Epithelial cell of esophagus (primary cell): ENCODE results near the gene IDH3A.

Experiments used
- DNase-seq: peaks from one replicate; pipeline ENCODE4 v3.0.0; 2010; ENCODE audit warnings: low read depth
- H3K4me3 ChIP-seq: 2 replicates; pipeline ENCODE4 v1.5.1; 2011; ENCODE audit warnings: mild to moderate bottlenecking, low read length, control low read depth
- CTCF ChIP-seq: IDR thresholded peaks from 2 replicates; pipeline ENCODE4 v1.5.1; 2011; ENCODE audit warnings: low read depth, mild to moderate bottlenecking, low read length, control low read depth, inconsistent platforms; ENCODE audit not compliant: insufficient read depth; ENCODE audit errors: missing control alignments

Gene IDH3A

DNA sequence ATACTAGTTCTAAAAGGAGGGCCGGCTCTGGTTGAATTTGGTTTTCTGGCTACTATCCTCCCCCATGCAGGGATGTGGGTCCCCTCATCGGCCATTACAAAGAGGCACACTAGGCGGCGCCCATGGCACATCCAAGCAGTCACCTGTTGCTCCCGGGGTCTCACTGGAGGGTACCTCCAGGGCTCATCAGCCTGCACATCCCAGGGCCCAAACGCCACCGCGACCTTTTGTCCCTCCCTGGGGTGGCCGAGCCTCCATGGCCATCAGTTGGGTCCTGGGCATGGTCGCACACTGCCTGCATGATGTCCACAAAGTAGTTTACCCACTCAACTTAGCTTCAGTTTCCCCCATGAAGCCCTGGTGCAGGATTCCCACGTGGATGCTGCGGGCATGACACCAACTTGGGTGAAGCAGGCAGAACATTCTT is 28.3 kb downstream of the IDH3A start:
- DNase-seq: peak; percentile 39
- TF ChIP-seq CTCF: peak; percentile 77
- no peak overlapping the region for H3K4me3 ChIP-seq

- TF ChIP-seq CTCF: no peak
Observed at GRCh38 chr15:78178064-78178463, 28.9 kb downstream of the IDH3A start.

DNA sequence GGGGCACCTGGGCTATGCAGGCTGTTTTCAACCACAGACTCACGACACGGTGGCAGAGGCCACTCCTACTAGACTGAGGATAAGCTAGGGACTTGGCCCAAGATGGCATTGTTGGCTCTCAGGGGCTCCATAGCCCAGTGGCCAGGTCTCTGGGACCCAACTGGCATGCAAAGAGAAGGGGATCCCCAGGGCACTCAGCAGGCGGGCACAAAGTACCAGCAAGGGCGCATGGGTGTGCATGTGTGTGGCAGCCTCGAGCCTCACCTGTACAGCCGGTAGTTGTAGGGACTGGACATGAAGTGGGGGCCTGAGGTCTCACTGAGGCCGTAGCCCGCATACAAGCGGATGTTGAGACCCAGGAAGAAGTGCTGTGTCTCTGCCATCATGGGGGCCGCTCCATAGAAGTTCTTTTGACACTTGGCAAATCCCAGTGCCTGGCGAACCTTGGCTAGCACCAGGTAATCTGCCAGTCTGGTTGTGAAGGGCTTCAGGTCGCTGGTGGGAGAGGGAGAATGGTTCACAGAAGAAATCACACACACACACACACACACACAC is 30.2 kb downstream of the IDH3A start:
- H3K4me3 ChIP-seq: no peak overlapping the region
- TF ChIP-seq CTCF: no peak
- no peak for DNase-seq

More at GRCh38 chr15:78178064-78178463, 28.9 kb downstream of the IDH3A start:
- H3K4me3 ChIP-seq: no peak overlapping the region
- DNase-seq: no peak

GRCh38 chr15:78179906-78180305 is 30.7 kb downstream of the IDH3A start:
- H3K4me3 ChIP-seq: no peak overlapping the region
- DNase-seq: no peak
- no peak for TF ChIP-seq CTCF

DNA sequence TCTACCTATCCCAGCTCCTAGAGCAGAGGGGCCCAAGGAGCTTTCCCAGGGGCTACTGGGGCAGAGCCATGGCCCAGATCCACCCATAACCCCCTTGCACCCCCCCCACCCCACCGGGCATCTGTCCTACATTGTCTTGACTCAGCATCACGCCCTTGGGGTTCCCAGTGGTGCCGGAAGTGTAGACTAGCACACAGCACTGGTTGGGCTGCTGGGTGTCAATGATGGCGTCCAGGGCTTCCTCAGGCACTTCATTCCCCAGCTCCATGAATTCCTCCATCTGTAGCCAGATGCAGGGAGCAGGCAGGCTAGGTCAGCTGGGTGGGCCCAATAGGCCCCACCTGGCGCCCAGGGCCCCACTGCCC is 33.2 kb downstream of the IDH3A start:
- no peak for DNase-seq
- no peak for TF ChIP-seq CTCF
- no peak overlapping the region for H3K4me3 ChIP-seq

DNA sequence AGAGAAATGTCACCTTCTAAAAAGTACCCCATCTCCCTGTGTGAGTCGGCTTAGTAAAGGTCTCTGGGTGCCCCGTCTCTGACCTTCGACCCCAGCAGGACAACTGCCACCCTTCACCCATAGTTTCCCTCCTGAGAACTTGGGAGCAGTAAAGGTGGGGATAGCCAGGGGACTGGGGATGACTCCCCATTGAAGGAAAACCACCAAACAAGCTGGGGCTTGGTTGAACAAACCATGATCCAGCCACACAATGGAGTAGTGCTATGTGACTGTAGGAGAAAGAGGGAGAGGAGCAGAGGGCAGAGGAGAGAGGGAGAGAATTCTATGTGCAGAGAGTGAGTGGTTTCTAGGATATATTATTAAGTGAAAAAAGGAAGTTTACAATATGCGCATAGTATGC is 33.7 kb downstream of the IDH3A start:
- no peak for TF ChIP-seq CTCF
- peak; percentile 58 for DNase-seq
- H3K4me3 ChIP-seq: no peak overlapping the region

DNA sequence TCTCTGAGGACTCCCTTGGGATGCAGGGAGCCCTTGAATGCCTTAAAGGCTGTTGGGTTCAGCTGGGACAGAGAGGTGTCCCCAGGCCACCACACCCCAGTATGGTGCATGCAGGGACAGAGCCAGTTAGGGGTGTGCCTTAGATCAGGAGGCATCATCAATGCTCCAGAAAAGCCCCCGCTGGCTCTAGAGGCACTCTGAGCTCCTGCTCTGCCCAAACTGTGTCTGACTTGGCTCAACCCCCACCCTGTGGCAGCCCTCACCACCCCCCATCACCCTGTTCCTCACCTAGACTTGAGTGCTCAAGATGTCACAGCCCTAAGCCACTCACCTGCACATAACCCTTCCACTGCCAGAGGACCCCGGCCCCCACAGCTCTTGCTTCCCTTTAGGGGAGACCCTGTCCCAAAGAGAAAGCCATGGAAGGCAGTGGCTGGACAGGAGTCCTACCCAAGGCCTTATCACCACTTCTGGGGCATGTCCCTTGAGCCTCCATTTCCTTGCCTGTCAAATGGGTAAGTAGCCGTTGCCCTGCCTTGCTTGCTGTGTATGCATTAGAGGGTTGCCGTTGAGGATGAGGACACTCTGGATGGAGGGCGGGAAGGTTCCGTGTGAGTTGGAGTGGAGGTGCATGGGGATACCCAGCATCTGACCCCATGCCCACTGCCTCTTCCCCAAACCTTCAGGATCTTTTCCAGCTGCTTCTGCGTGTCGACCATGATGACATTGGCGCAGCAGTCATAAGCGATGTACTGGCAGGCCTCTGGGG is 43.8 kb downstream of the IDH3A start:
- no peak for DNase-seq
- TF ChIP-seq CTCF: no peak
- H3K4me3 ChIP-seq: no peak overlapping the region
